Neural progenitor cell (in vitro differentiated cells): Measurements from ENCODE around the gene PER2. TPM values are rescaled to one million over a fixed set of nuclear protein-coding genes. Genes with fewer than 3 reads are reported as not detected.

Source experiments
- DNase-seq: peaks from one replicate; pipeline ENCODE4 v3.0.0-alpha.2; 2016; ENCODE audit warnings: low spot score
- H2AFZ ChIP-seq: fragments of 200-600 bp; sonication (generic); replicated peaks from 2 replicates; pipeline ENCODE4 v1.6.1; 2016; ENCODE audit warnings: antibody characterized with exemption
- H3F3A ChIP-seq: fragments of 200-600 bp; sonication (generic); 2 replicates; pipeline ENCODE4 v1.6.1; 2016; ENCODE audit warnings: antibody characterized with exemption, low read depth
- H3K27ac ChIP-seq: fragments of 200-600 bp; sonication (generic); 2 replicates; pipeline ENCODE4 v1.5.1; 2016; ENCODE audit warnings: mild to moderate bottlenecking
- H3K27me3 ChIP-seq: fragments of 200-600 bp; sonication (generic); 2 replicates; pipeline ENCODE4 v1.6.1; 2016; ENCODE audit warnings: mild to moderate bottlenecking, moderate library complexity
- H3K36me3 ChIP-seq: fragments of 200-600 bp; sonication (generic); 2 replicates; pipeline ENCODE4 v1.5.1; 2016
- H3K4me1 ChIP-seq: fragments of 200-600 bp; sonication (generic); 2 replicates; pipeline ENCODE4 v1.6.1; 2016; ENCODE audit warnings: mixed run types
- H3K4me2 ChIP-seq: fragments of 200-600 bp; sonication (generic); 2 replicates; pipeline ENCODE4 v1.6.1; 2016
- H3K4me3 ChIP-seq: fragments of 200-600 bp; sonication (generic); 2 replicates; pipeline ENCODE4 v1.5.1; 2016
- H3K79me2 ChIP-seq: fragments of 200-600 bp; sonication (generic); 2 replicates; pipeline ENCODE4 v1.6.1; 2016; ENCODE audit warnings: low read depth
- H3K9ac ChIP-seq: fragments of 200-600 bp; sonication (generic); 2 replicates; pipeline ENCODE4 v1.6.1; 2016
- H3K9me3 ChIP-seq: fragments of 200-600 bp; sonication (generic); 2 replicates; pipeline ENCODE4 v1.5.1; 2016; ENCODE audit warnings: low read depth
- H4K20me1 ChIP-seq: fragments of 200-600 bp; sonication (generic); 2 replicates; pipeline ENCODE4 v1.6.1; 2016; ENCODE audit warnings: low read depth
- H3K27ac Mint-ChIP-seq: 3 replicates; pipeline ENCODE4 v1.8.0; 2021; ENCODE audit warnings: mixed read lengths
- H3K27me3 Mint-ChIP-seq: 2 replicates; pipeline ENCODE4 v1.8.0; 2022; ENCODE audit warnings: low read depth, mild to moderate bottlenecking, inconsistent platforms, moderate library complexity, mixed read lengths; ENCODE audit not compliant: insufficient read depth
- H3K36me3 Mint-ChIP-seq: 3 replicates; pipeline ENCODE4 v1.8.0; 2021; ENCODE audit warnings: mixed read lengths
- H3K4me1 Mint-ChIP-seq: 3 replicates; pipeline ENCODE4 v1.8.0; 2021; ENCODE audit warnings: mixed read lengths
- H3K4me3 Mint-ChIP-seq: 3 replicates; pipeline ENCODE4 v1.8.0; 2021; ENCODE audit warnings: mild to moderate bottlenecking, moderate library complexity, mixed read lengths
- H3K9me3 Mint-ChIP-seq: 3 replicates; pipeline ENCODE4 v1.8.0; 2020; ENCODE audit warnings: mixed read lengths
- CTCF ChIP-seq: fragments of 200-600 bp; sonication (generic); IDR thresholded peaks from 2 replicates; pipeline ENCODE4 v1.5.1; 2017; ENCODE audit warnings: antibody characterized with exemption, mild to moderate bottlenecking
- EZH2 ChIP-seq: fragments of 200-600 bp; sonication (generic); IDR thresholded peaks from 2 replicates; pipeline ENCODE4 v1.6.1; 2017; ENCODE audit warnings: antibody characterized with exemption, mild to moderate bottlenecking, moderate library complexity
- EZH2phosphoT487 ChIP-seq: fragments of 200-600 bp; sonication (generic); IDR thresholded peaks from 2 replicates; pipeline ENCODE4 v1.6.1; 2017; ENCODE audit warnings: antibody characterized with exemption
- total RNA-seq: library from RNA; depleted of rRNA; stranded (reverse); fragments of >200 nt; gene quantifications from 2 replicates; pipeline ENCODE4 v1.2.3, GENCODE V29; 2015; ENCODE audit warnings: low replicate concordance

The PER2 gene
- total RNA-seq, 1 donor from 2014 or later: 1.4 TPM

DNA sequence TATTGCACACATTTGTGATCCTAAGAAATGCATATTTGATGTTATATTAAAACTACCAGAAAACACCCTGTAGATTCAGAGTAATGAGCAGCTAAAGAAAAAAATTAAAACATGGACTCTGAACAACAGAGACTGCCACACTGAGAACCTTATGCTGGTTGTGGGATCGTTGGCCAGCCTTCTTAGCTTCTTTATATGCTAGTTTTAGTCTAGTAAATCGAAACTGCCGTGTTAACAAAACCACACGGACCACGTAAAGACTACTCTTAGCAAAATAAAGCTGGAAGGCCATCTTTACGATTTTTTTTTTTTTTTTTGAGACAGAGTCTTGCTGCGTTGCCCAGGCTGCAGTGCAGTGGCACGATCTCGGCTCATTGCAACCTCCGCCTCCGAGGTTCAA is 22.8 kb downstream of the PER2 start:
- no peak for TF ChIP-seq EZH2phosphoT487
- no peak for TF ChIP-seq EZH2
- TF ChIP-seq CTCF: no peak
- H3K9ac ChIP-seq: no peak overlapping the region
- Mint-ChIP-seq H3K4me1 (peaks cover 24% of the 10 kb centered on the region), H3K4me3 (no peak overlapping the region), H3K36me3 (peaks cover 9% of the 10 kb centered on the region), H3K9me3 (no peaks in the 10 kb centered on the region), H3K27ac (no peak overlapping the region), H3K27me3 (peaks cover 2% of the 10 kb centered on the region)
- no peaks in the 10 kb centered on the region for H3K9me3 ChIP-seq
- no peak overlapping the region for H3K4me2 ChIP-seq
- H2AFZ ChIP-seq: no peak overlapping the region
- no peaks in the 10 kb centered on the region for H3K36me3 ChIP-seq
- H4K20me1 ChIP-seq: no peaks in the 10 kb centered on the region
- no peaks in the 10 kb centered on the region for H3K27me3 ChIP-seq
- no peaks in the 10 kb centered on the region for H3K79me2 ChIP-seq
- no peaks in the 10 kb centered on the region for H3K4me1 ChIP-seq
- H3K27ac ChIP-seq: no peak overlapping the region
- DNase-seq: no peak
- H3K4me3 ChIP-seq: no peak overlapping the region
- peaks cover 4% of the 10 kb centered on the region for H3F3A ChIP-seq

- no peak overlapping the region for H3K9ac ChIP-seq
- no peaks in the 10 kb centered on the region for H3K9me3 ChIP-seq
- no peaks in the 10 kb centered on the region for H3K79me2 ChIP-seq
- no peak for TF ChIP-seq CTCF
- no peak for TF ChIP-seq EZH2
- TF ChIP-seq EZH2phosphoT487: no peak
- no peaks in the 10 kb centered on the region for H3K27me3 ChIP-seq
- H2AFZ ChIP-seq: no peak overlapping the region
- no peak overlapping the region for H3K4me3 Mint-ChIP-seq
- peaks cover 15% of the 10 kb centered on the region for H3K36me3 Mint-ChIP-seq
- no peaks in the 10 kb centered on the region for H3K36me3 ChIP-seq
- peaks cover 32% of the 10 kb centered on the region for H3K4me1 Mint-ChIP-seq
- no peak overlapping the region for H3K27ac Mint-ChIP-seq
- H3K4me2 ChIP-seq: no peak overlapping the region
- H3K4me1 ChIP-seq: no peaks in the 10 kb centered on the region
- no peak overlapping the region for H3K27ac ChIP-seq
- H3K27me3 Mint-ChIP-seq: peaks cover 2% of the 10 kb centered on the region
- H4K20me1 ChIP-seq: no peaks in the 10 kb centered on the region
- DNase-seq: no peak
- peaks cover 4% of the 10 kb centered on the region for H3F3A ChIP-seq
- no peaks in the 10 kb centered on the region for H3K9me3 Mint-ChIP-seq
- no peak overlapping the region for H3K4me3 ChIP-seq
Observed at GRCh38 chr2:238264072-238264460, 24.3 kb downstream of the PER2 start.

- no peak overlapping the region for H3K9ac ChIP-seq
- H3K27ac ChIP-seq: no peak overlapping the region
- no peaks in the 10 kb centered on the region for H3K9me3 ChIP-seq
- peak; percentile 84 for DNase-seq
- no peaks in the 10 kb centered on the region for H4K20me1 ChIP-seq
- H3K4me1 ChIP-seq: no peaks in the 10 kb centered on the region
- H3K4me3 Mint-ChIP-seq: no peak overlapping the region
- no peak overlapping the region for H3K27ac Mint-ChIP-seq
- H3F3A ChIP-seq: peaks cover 4% of the 10 kb centered on the region
- peaks cover 2% of the 10 kb centered on the region for H3K27me3 Mint-ChIP-seq
- no peaks in the 10 kb centered on the region for H3K27me3 ChIP-seq
- H3K4me1 Mint-ChIP-seq: peaks cover 34% of the 10 kb centered on the region
- peaks cover 17% of the 10 kb centered on the region for H3K36me3 Mint-ChIP-seq
- TF ChIP-seq EZH2: no peak
- no peak for TF ChIP-seq EZH2phosphoT487
- TF ChIP-seq CTCF: peak; percentile 88
- H3K79me2 ChIP-seq: no peaks in the 10 kb centered on the region
- no peak overlapping the region for H3K4me2 ChIP-seq
- no peak overlapping the region for H2AFZ ChIP-seq
- no peaks in the 10 kb centered on the region for H3K36me3 ChIP-seq
- no peaks in the 10 kb centered on the region for H3K9me3 Mint-ChIP-seq
- no peak overlapping the region for H3K4me3 ChIP-seq
Observed at GRCh38 chr2:238263204-238264071, 25.0 kb downstream of the PER2 start.
